HUDEP-2 (cell line): ENCODE results near the gene JAKMIP1.
A peak's percentile ranks its signal among the peaks of the same experiment; 100 is the strongest.
"Not testable (repeated sequence)": the region's sequence is repeated elsewhere in the genome, so short reads cannot be mapped to it uniquely, and the experiment has no call there.

Source experiments
- DNase-seq, 76 experiments: peaks; one replicate each; lab custom pipeline; 2025; ENCODE audit not compliant: unreplicated experiment in 76 of 76; lab: John Stamatoyannopoulos, UW

The JAKMIP1 gene

GRCh38 chr4:6229671-6230501, 29.5 kb upstream of the JAKMIP1 start:
- DNase-seq, result no peak

- no peak for DNase-seq
These were observed 28.7 kb upstream of the JAKMIP1 start for GRCh38 chr4:6229095-6229494.

GRCh38 chr4:6228158-6229067, 28.1 kb upstream of the JAKMIP1 start:
- no peak for DNase-seq

GRCh38 chr4:6227412-6228157, 27.2 kb upstream of the JAKMIP1 start:
- DNase-seq, result no peak

- no peak for DNase-seq
These were observed 26.2 kb upstream of the JAKMIP1 start for GRCh38 chr4:6226506-6226905.

GRCh38 chr4:6225469-6225868, 25.1 kb upstream of the JAKMIP1 start:
- DNase-seq, result peak in 20 of 76 experiments; percentile 1 to 25 (median 10)

- no peak for DNase-seq
These were observed 24.4 kb upstream of the JAKMIP1 start for GRCh38 chr4:6224735-6225134.

GRCh38 chr4:6222761-6223292, 22.5 kb upstream of the JAKMIP1 start:
- DNase-seq, result no peak

- DNase-seq, result no peak
These were observed 21.8 kb upstream of the JAKMIP1 start for GRCh38 chr4:6221851-6222760.

- DNase-seq, result no peak
These were observed 21.0 kb upstream of the JAKMIP1 start for GRCh38 chr4:6221301-6221850.

- DNase-seq, result no peak
These were observed 17.5 kb upstream of the JAKMIP1 start for GRCh38 chr4:6217716-6218381.

- DNase-seq, result no peak
These were observed 16.2 kb upstream of the JAKMIP1 start for GRCh38 chr4:6216588-6216987.

GRCh38 chr4:6209921-6210320, 9.6 kb upstream of the JAKMIP1 start:
- no peak for DNase-seq

- not testable (repeated sequence) for DNase-seq
These were observed 8.9 kb upstream of the JAKMIP1 start for GRCh38 chr4:6209291-6209690.

- DNase-seq, result no peak
These were observed 8.1 kb upstream of the JAKMIP1 start for GRCh38 chr4:6208416-6208815.

GRCh38 chr4:6207602-6208001, 7.3 kb upstream of the JAKMIP1 start:
- DNase-seq, result no peak

GRCh38 chr4:6206771-6207290, 6.5 kb upstream of the JAKMIP1 start:
- no peak for DNase-seq

- DNase-seq, result no peak
These were observed 5.6 kb upstream of the JAKMIP1 start for GRCh38 chr4:6205973-6206372.

- DNase-seq, result no peak
These were observed 5.2 kb upstream of the JAKMIP1 start for GRCh38 chr4:6205567-6205931.
